Activated CD8-positive, alpha-beta T cell treated with anti-CD3 and anti-CD28 coated beads for 36 hours (primary cell): ENCODE data around the gene JPT1. TPM values are rescaled to one million over a fixed set of nuclear protein-coding genes. Genes with fewer than 3 reads are reported as not detected.
A peak's percentile ranks its signal among the peaks of the same experiment; 100 is the strongest.

Experiments used
- ATAC-seq: fragments of 200-7000 bp; cut with Tn5 transposase; one replicate; pipeline ENCODE4 v1.10.0; 2021; ENCODE audit warnings: mild to moderate bottlenecking, moderate library complexity
- CTCF ChIA-PET: fragments of 350-600 bp; sonication (Branson Sonifier 250); formaldehyde crosslinking; loops from one replicate; lab custom pipeline; 2021; ENCODE audit warnings: antibody characterized with exemption; lab: Charles Lee
- POLR2A ChIA-PET: fragments of 350-600 bp; sonication (Branson Sonifier 250); formaldehyde crosslinking; loops from one replicate; lab custom pipeline; 2021; ENCODE audit warnings: antibody characterized with exemption; lab: Charles Lee
- DNase-seq: peaks from one replicate; pipeline ENCODE4 v3.0.0-alpha.2; 2020
- H3K27ac Mint-ChIP-seq: one replicate; pipeline ENCODE4 v1.8.0; 2021; ENCODE audit warnings: mild to moderate bottlenecking, mixed read lengths
- H3K27me3 Mint-ChIP-seq: one replicate; pipeline ENCODE4 v1.8.0; 2021; ENCODE audit warnings: mixed read lengths
- H3K36me3 Mint-ChIP-seq: one replicate; pipeline ENCODE4 v1.8.0; 2021; ENCODE audit warnings: low read depth, mixed read lengths
- H3K4me1 Mint-ChIP-seq: one replicate; pipeline ENCODE4 v1.8.0; 2021; ENCODE audit warnings: low read depth, mixed read lengths
- H3K4me3 Mint-ChIP-seq: one replicate; pipeline ENCODE4 v1.8.0; 2021; ENCODE audit warnings: mild to moderate bottlenecking, moderate library complexity, mixed read lengths
- H3K9me3 Mint-ChIP-seq: one replicate; pipeline ENCODE4 v1.8.0; 2021; ENCODE audit warnings: mixed read lengths
- CTCF ChIP-seq: fragments of 200-600 bp; IDR thresholded peaks from one replicate; pipeline ENCODE4 v1.8.0; 2022; ENCODE audit warnings: antibody characterized with exemption, mild to moderate bottlenecking
- intact Hi-C: fragments of 100-400 bp; cut with micrococcal nuclease; formaldehyde crosslinking; loops from one replicate; pipeline ENCODE4 v1.10.0; 2022
- total RNA-seq, 2 experiments: library from RNA; stranded (reverse); gene quantifications; one replicate each; pipeline ENCODE4 v1.2.3, GENCODE V29; 2021

JPT1 gene
- total RNA-seq, 2 experiments from 2014 or later = 203 to 208 TPM

- no peaks in the 10 kb centered on the region for H3K36me3 Mint-ChIP-seq
- H3K9me3 Mint-ChIP-seq = no peaks in the 10 kb centered on the region
- peaks cover 18% of the 10 kb centered on the region for H3K4me1 Mint-ChIP-seq
- H3K4me3 Mint-ChIP-seq = no peak overlapping the region
- DNase-seq (no peak), ATAC-seq (no peak)
- ChIA-PET CTCF (interaction anchor here (0.7 to 7.7 kb wide), 8 partner anchors 8 to 82 kb away, joined by 3 to 79 read pairs (median 6); partner anchors contain the start of genes MIF4GD, NT5C and NUP85), POLR2A (interaction anchor here (1.2 to 1.9 kb wide), 5 partner anchors 17 to 75 kb away, joined by 3 to 9 read pairs (median 7); partner anchors contain the start of genes GGA3, JPT1 and NUP85)
- no peaks in the 10 kb centered on the region for H3K27me3 Mint-ChIP-seq
- peak overlapping the region; percentile 20 for H3K27ac Mint-ChIP-seq
- intact Hi-C loops = no loop called here
- TF ChIP-seq CTCF = no peak
Measured at GRCh38 chr17:75188614-75189013, 34.3 kb upstream of the JPT1 start.

- intact Hi-C loops = loop anchor here (2.0 kb wide), 1 partner anchor 31 kb away; no protein-coding TSS in a partner anchor
- no peak for DNase-seq
- H3K4me3 Mint-ChIP-seq = peak overlapping the region; percentile 90
- no peak for ATAC-seq
- peaks cover 39% of the 10 kb centered on the region for H3K4me1 Mint-ChIP-seq
- POLR2A ChIA-PET = interaction anchor here (0.6 to 1.9 kb wide), 8 partner anchors 8 to 76 kb away, joined by 3 to 9 read pairs (median 4); partner anchors contain the start of gene JPT1
- peaks cover 21% of the 10 kb centered on the region for H3K36me3 Mint-ChIP-seq
- CTCF ChIA-PET = interaction anchor here (0.9 to 2.7 kb wide), 3 partner anchors 17 to 67 kb away, joined by 3 to 16 read pairs (median 5); no protein-coding TSS in a partner anchor
- no peak for TF ChIP-seq CTCF
- H3K27me3 Mint-ChIP-seq = no peaks in the 10 kb centered on the region
- H3K9me3 Mint-ChIP-seq = no peaks in the 10 kb centered on the region
- peak overlapping the region; percentile 97 for H3K27ac Mint-ChIP-seq
Measured at GRCh38 chr17:75183999-75184884, 29.9 kb upstream of the JPT1 start.

DNA sequence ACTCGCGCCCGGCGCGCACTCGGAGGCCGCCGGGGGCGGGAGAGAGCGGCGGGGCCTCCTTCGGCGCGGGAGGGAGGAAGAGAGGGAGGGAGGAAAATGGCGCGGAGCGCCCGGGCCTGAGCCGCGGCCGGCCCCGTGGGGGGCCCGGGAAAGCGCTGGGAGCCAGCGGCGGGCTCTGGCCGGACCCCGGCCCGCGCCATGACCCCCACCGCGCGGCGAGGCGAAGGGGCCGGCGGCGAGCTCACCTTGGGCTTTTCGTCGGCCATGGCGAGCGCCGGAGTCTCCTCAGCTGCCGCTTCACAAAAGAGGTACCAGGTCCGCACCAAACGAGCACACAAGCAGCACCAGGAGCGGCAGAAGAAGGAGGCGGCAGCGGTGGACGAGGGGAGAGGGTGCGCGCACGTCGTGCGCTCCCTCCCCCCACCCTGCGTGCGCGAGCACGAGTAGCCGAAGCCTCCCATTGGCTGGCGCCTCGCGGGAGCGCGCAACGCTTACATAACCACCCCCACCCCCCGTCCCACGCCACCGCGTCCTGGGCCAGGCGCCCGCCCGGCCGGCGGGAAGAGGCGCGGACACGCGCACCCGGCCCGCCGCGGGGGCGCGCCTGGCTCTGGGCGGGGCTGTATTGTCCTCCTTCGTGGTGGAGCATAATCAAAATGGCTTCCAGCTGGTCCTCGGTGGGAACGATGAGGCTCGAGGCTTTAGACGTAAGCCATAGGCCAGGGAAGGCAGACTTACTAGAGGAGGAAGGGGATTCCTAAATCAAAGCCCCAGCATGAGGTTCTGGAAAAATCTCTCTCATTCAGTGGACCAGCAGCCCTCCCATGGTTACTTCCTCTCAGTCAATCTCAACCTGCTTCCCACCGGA lies 28.5 kb upstream of the JPT1 start, which contains the start of gene SUMO2:
TSS of gene SUMO2 (minus strand) at position 391 of the 868 bp plus-strand sequence. CDS start at position 266, 125 bp downstream.
- POLR2A ChIA-PET = interaction anchor here (1.3 to 1.9 kb wide), 9 partner anchors 9 to 69 kb away, joined by 3 to 9 read pairs (median 5); partner anchors contain the start of gene JPT1
- peak; percentile 96 for DNase-seq
- intact Hi-C loops = loop anchor here (2.0 kb wide), 1 partner anchor 30 kb away; no protein-coding TSS in a partner anchor
- Mint-ChIP-seq H3K9me3 (no peaks in the 10 kb centered on the region), H3K4me3 (peak within 1 kb of the TSS; percentile 90), H3K36me3 (peaks cover 29% of the 10 kb centered on the region), H3K4me1 (peaks cover 39% of the 10 kb centered on the region), H3K27me3 (no peaks in the 10 kb centered on the region), H3K27ac (peak within 1 kb of the TSS; percentile 97)
- no peak for TF ChIP-seq CTCF
- CTCF ChIA-PET = interaction anchor here (0.9 to 2.7 kb wide), 2 partner anchors 19 to 66 kb away, joined by 5 to 16 read pairs; no protein-coding TSS in a partner anchor
- ATAC-seq = peak; percentile 82

DNA sequence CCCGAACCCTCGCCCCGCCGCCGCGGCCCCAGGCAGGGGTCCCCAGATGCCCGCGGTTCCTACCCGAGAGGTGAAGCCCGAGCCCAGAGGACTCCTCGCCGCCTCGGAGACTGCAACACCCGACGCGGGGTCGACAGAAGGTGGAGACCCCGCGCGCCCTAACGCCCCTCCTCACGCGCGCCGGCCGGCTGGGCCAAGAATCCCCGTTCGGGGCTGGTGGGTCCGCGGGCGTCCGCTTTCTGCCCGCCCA lies 27.9 kb upstream of the JPT1 start:
- Mint-ChIP-seq H3K4me3 (peak overlapping the region; percentile 90), H3K36me3 (peaks cover 29% of the 10 kb centered on the region), H3K27ac (peak overlapping the region; percentile 75), H3K27me3 (no peaks in the 10 kb centered on the region), H3K9me3 (no peaks in the 10 kb centered on the region), H3K4me1 (peaks cover 39% of the 10 kb centered on the region)
- CTCF ChIA-PET = no interaction called here
- no peak for TF ChIP-seq CTCF
- POLR2A ChIA-PET = interaction anchor here (1.4 kb wide), 2 partner anchors 8 to 10 kb away, joined by 5 to 6 read pairs; no protein-coding TSS in a partner anchor
- ATAC-seq (no peak), DNase-seq (no peak)
- intact Hi-C loops = loop anchor here (2.0 kb wide), 1 partner anchor 29 kb away; no protein-coding TSS in a partner anchor
